Measurements from ENCODE around the gene FOXO3. TPM values are rescaled to one million over a fixed set of nuclear protein-coding genes. Genes with fewer than 3 reads are reported as not detected.

The FOXO3 gene
- total RNA-seq, 3 donors from 2014 or later (not counting 1 experiment from before 2014, with no cell fraction given): 43.1 to 70.4 (median 51.3) TPM

DNA sequence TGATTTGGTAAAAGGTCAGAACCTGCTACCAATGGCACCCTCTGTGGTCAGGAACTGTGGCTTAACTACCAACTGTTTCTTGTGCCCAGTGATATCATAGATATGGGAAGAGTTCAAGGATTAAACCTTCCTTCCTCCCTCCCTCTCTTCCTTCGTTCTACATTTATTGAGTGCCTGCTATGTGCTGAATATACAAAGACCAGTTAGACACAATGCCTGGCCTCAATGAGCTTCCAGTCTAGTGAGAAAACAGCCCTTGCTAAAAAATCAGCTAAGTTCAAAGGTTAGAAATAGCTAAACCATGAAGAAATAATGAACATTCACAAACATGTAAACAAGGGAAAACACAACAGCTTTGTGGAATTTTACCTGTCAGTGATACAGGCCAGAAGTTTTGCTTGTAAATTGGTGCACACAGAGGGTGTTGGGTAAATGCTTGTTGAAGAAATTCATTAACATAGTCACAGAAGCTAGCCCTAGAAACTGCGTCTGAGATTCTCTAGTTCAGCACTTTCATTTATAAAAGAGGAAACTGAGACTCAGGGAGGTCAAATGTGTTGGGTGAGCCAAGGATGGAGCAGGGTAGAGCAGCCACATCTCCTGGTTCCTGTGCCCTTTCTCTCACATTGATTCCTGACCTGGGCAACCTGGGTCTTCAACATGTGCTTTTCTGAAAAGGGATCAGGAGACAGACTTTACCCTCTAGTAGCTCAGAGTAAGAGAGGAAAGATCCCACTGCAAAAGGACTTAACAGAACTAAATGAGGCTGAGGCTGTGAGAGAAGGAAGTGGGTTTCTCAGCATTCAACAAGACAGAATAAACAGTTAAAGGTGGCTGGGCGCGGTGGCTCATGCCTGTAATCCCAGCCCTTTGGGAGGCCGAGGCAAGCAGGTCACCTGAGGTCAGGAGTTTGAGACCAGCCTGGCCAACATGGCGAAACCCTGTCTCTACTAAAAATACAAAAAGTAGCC is 14.4 kb upstream of the FOXO3 start:
- peak overlapping the region; percentile 76 for H3K4me3 Mint-ChIP-seq

GRCh38 chr6:108549241-108549640 is 11.5 kb upstream of the FOXO3 start:
- no peaks in the 10 kb centered on the region for H3K27me3 ChIP-seq (ENCODE audit: control insufficient read depth, insufficient read depth, low read length)
- TF ChIP-seq CTCF (IDR thresholded peaks at IDR 0.05): no peak
- Mint-ChIP-seq H3K4me3 (no peak overlapping the region), H3K27me3 (ENCODE audit: low read depth in 2 of 2) (no peaks in the 10 kb centered on the region), H3K36me3 (no peaks in the 10 kb centered on the region), H3K27ac (no peak overlapping the region), H3K4me1 (peaks cover 21 to 23% of the 10 kb centered on the region in 2 donors), H3K9me3 (no peaks in the 10 kb centered on the region)
- no peaks in the 10 kb centered on the region for H3K9me3 ChIP-seq (ENCODE audit: control insufficient read depth, insufficient read depth, low read length)
- intact Hi-C loops (cut with micrococcal nuclease): no loop called here
- H3K27ac ChIP-seq (ENCODE audit: low read length): no peak overlapping the region
- no peak for ATAC-seq
- no peaks in the 10 kb centered on the region for H3K36me3 ChIP-seq (ENCODE audit: control insufficient read depth, insufficient read depth, low read length)
- H3K4me1 ChIP-seq (ENCODE audit: control insufficient read depth, insufficient read depth, low read length): peaks cover 11% of the 10 kb centered on the region
- DNase-seq: no peak
- H3K4me3 ChIP-seq (ENCODE audit: low read length): no peak overlapping the region
- WGBS (ENCODE audit: insufficient coverage): no CpG with 5 or more reads among the region's 1 CpG

More for the DNA sequence above, 14.4 kb upstream of the FOXO3 start:
- Histone ChIP-seq H3K36me3 (ENCODE audit: control insufficient read depth, insufficient read depth, low read length) (no peaks in the 10 kb centered on the region), H3K4me1 (ENCODE audit: control insufficient read depth, insufficient read depth, low read length) (peaks cover 16% of the 10 kb centered on the region), H3K27ac (ENCODE audit: low read length) (peak overlapping the region; percentile 39), H3K27me3 (ENCODE audit: control insufficient read depth, insufficient read depth, low read length) (no peaks in the 10 kb centered on the region), H3K4me3 (ENCODE audit: low read length) (no peak overlapping the region), H3K9me3 (ENCODE audit: control insufficient read depth, insufficient read depth, low read length) (no peaks in the 10 kb centered on the region)
- Mint-ChIP-seq H3K36me3 (no peaks in the 10 kb centered on the region), H3K9me3 (no peaks in the 10 kb centered on the region), H3K27me3 (ENCODE audit: low read depth in 2 of 2) (no peaks in the 10 kb centered on the region), H3K4me1 (peaks cover 31 to 39% of the 10 kb centered on the region in 2 donors), H3K27ac (peak overlapping the region; percentile 82 to 95)
- intact Hi-C loops (cut with micrococcal nuclease): no loop called here
- peak in 1 of 2 donors; percentile 19 for DNase-seq
- ATAC-seq: peak; percentile 52 to 73 (median 59)
- no peak for TF ChIP-seq CTCF (IDR thresholded peaks at IDR 0.05)
- WGBS (ENCODE audit: insufficient coverage): 33% methylated on average over 6 of the region's 6 CpGs

- H3K9me3 Mint-ChIP-seq: no peaks in the 10 kb centered on the region
- H3K27me3 Mint-ChIP-seq (ENCODE audit: low read depth in 2 of 2): no peaks in the 10 kb centered on the region
- H3K36me3 Mint-ChIP-seq: no peaks in the 10 kb centered on the region
- peaks cover 21 to 23% of the 10 kb centered on the region in 2 donors for H3K4me1 Mint-ChIP-seq
- H3K27ac ChIP-seq (ENCODE audit: low read length): no peak overlapping the region
- no peak for TF ChIP-seq CTCF (IDR thresholded peaks at IDR 0.05)
- ATAC-seq (no peak), DNase-seq (no peak)
- H3K27me3 ChIP-seq (ENCODE audit: control insufficient read depth, insufficient read depth, low read length): no peaks in the 10 kb centered on the region
- peak overlapping the region in 1 of 2 donors; percentile 38 for H3K27ac Mint-ChIP-seq
- no peaks in the 10 kb centered on the region for H3K36me3 ChIP-seq (ENCODE audit: control insufficient read depth, insufficient read depth, low read length)
- 75% methylated on average over 3 of the region's 3 CpGs for WGBS (ENCODE audit: insufficient coverage)
- H3K4me1 ChIP-seq (ENCODE audit: control insufficient read depth, insufficient read depth, low read length): peaks cover 11% of the 10 kb centered on the region
- H3K4me3 ChIP-seq (ENCODE audit: low read length): no peak overlapping the region
- intact Hi-C loops (cut with micrococcal nuclease): no loop called here
- no peaks in the 10 kb centered on the region for H3K9me3 ChIP-seq (ENCODE audit: control insufficient read depth, insufficient read depth, low read length)
- H3K4me3 Mint-ChIP-seq: no peak overlapping the region
Measured at GRCh38 chr6:108549741-108550140, 11.0 kb upstream of the FOXO3 start.
